ENCODE results near the gene CMTR2.
"Not testable (repeated sequence)": the region's sequence is repeated elsewhere in the genome, so short reads cannot be mapped to it uniquely, and the experiment has no call there.

Gene CMTR2

GRCh38 chr16:71288890-71289731 lies at the start of gene CMTR2:
Gene CMTR2 (minus strand): TSS chr16:71289402. CDS start chr16:71285920, 3,482 bp downstream.
- peak; percentile 69 to 77 for DNase-seq (ENCODE audit: low read depth in 2 of 2, low spot score in 1 of 2)

- DNase-seq (ENCODE audit: low read depth in 2 of 2, low spot score in 1 of 2), result no peak
These were observed 49.4 kb upstream of the CMTR2 start for GRCh38 chr16:71338632-71339031.

GRCh38 chr16:71338193-71338592 lies 49.0 kb upstream of the CMTR2 start:
- no peak for DNase-seq (ENCODE audit: low read depth in 2 of 2, low spot score in 1 of 2)

- DNase-seq (ENCODE audit: low read depth in 2 of 2, low spot score in 1 of 2), result no peak
These were observed 48.4 kb upstream of the CMTR2 start for GRCh38 chr16:71337631-71338030.

GRCh38 chr16:71328151-71328550 lies 38.9 kb upstream of the CMTR2 start:
- no peak for DNase-seq (ENCODE audit: low read depth in 2 of 2, low spot score in 1 of 2)

- DNase-seq (ENCODE audit: low read depth in 2 of 2, low spot score in 1 of 2), result no peak
These were observed 38.5 kb upstream of the CMTR2 start for GRCh38 chr16:71327720-71328119.

- DNase-seq (ENCODE audit: low read depth in 2 of 2, low spot score in 1 of 2), result no peak
These were observed 30.8 kb upstream of the CMTR2 start for GRCh38 chr16:71319999-71320398.

GRCh38 chr16:71315269-71315668 lies 26.1 kb upstream of the CMTR2 start:
- no peak for DNase-seq (ENCODE audit: low read depth in 2 of 2, low spot score in 1 of 2)

GRCh38 chr16:71313591-71313990 lies 24.4 kb upstream of the CMTR2 start:
- not testable (repeated sequence) for DNase-seq (ENCODE audit: low read depth in 2 of 2, low spot score in 1 of 2)

- no peak for DNase-seq (ENCODE audit: low read depth in 2 of 2, low spot score in 1 of 2)
These were observed 22.5 kb upstream of the CMTR2 start for GRCh38 chr16:71311553-71312158.

GRCh38 chr16:71303938-71304337 lies 14.7 kb upstream of the CMTR2 start:
- no peak for DNase-seq (ENCODE audit: low read depth in 2 of 2, low spot score in 1 of 2)

GRCh38 chr16:71297341-71297634 lies 8.1 kb upstream of the CMTR2 start:
- DNase-seq (ENCODE audit: low read depth in 2 of 2, low spot score in 1 of 2), result no peak

- no peak for DNase-seq (ENCODE audit: low read depth in 2 of 2, low spot score in 1 of 2)
These were observed 7.6 kb upstream of the CMTR2 start for GRCh38 chr16:71296584-71297340.

GRCh38 chr16:71295950-71296349 lies 6.7 kb upstream of the CMTR2 start:
- no peak for DNase-seq (ENCODE audit: low read depth in 2 of 2, low spot score in 1 of 2)

- no peak for DNase-seq (ENCODE audit: low read depth in 2 of 2, low spot score in 1 of 2)
These were observed 4.7 kb upstream of the CMTR2 start for GRCh38 chr16:71293919-71294318.

GRCh38 chr16:71292095-71292494 lies 2.9 kb upstream of the CMTR2 start:
- not testable (repeated sequence) for DNase-seq (ENCODE audit: low read depth in 2 of 2, low spot score in 1 of 2)

- DNase-seq (ENCODE audit: low read depth in 2 of 2, low spot score in 1 of 2), result no peak
These were observed 495 bp upstream of the CMTR2 start for GRCh38 chr16:71289732-71290062.

GRCh38 chr16:71288570-71288889 lies 672 bp downstream of the CMTR2 start:
- DNase-seq (ENCODE audit: low read depth in 2 of 2, low spot score in 1 of 2), result no peak

GRCh38 chr16:71287911-71288310 lies 1.3 kb downstream of the CMTR2 start:
- no peak for DNase-seq (ENCODE audit: low read depth in 2 of 2, low spot score in 1 of 2)

GRCh38 chr16:71287454-71287853 lies 1.7 kb downstream of the CMTR2 start:
- DNase-seq (ENCODE audit: low read depth in 2 of 2, low spot score in 1 of 2), result no peak

- DNase-seq (ENCODE audit: low read depth in 2 of 2, low spot score in 1 of 2), result no peak
These were observed 5.6 kb downstream of the CMTR2 start for GRCh38 chr16:71283612-71284011.

- DNase-seq (ENCODE audit: low read depth in 2 of 2, low spot score in 1 of 2), result no peak
These were observed 6.3 kb downstream of the CMTR2 start for GRCh38 chr16:71282943-71283342.
